Retinal pigment epithelial cell (primary cell): ENCODE measurements around the gene TCERG1L.

ENCODE experiments used
- DNase-seq: peaks from one replicate; pipeline ENCODE4 v3.0.0-alpha.2; 2010; ENCODE audit warnings: low read depth
- H3K4me3 ChIP-seq: 2 replicates; pipeline ENCODE4 v1.5.1; 2011; ENCODE audit warnings: mild to moderate bottlenecking, low read length, control low read depth, moderate library complexity
- CTCF ChIP-seq: conservative IDR thresholded peaks from 2 replicates; pipeline ENCODE4 v1.5.1; 2011; ENCODE audit warnings: low read depth, low read length, control low read depth, inconsistent platforms

TCERG1L gene

GRCh38 chr10:131205556-131205955, 106.0 kb downstream of the TCERG1L start:
- TF ChIP-seq CTCF: no peak
- DNase-seq: no peak
- no peak overlapping the region for H3K4me3 ChIP-seq

- no peak for TF ChIP-seq CTCF
- no peak overlapping the region for H3K4me3 ChIP-seq
- no peak for DNase-seq
Measured at GRCh38 chr10:131204406-131205152, 106.9 kb downstream of the TCERG1L start.

- no peak for DNase-seq
Measured at GRCh38 chr10:131203456-131204357, 107.8 kb downstream of the TCERG1L start.

GRCh38 chr10:131202990-131203389, 108.5 kb downstream of the TCERG1L start:
- no peak for TF ChIP-seq CTCF
- DNase-seq: no peak
- H3K4me3 ChIP-seq: no peak overlapping the region

More at GRCh38 chr10:131203456-131204357, 107.8 kb downstream of the TCERG1L start:
- H3K4me3 ChIP-seq: no peak overlapping the region
- TF ChIP-seq CTCF: no peak

GRCh38 chr10:131201741-131202515, 109.6 kb downstream of the TCERG1L start:
- no peak for TF ChIP-seq CTCF
- DNase-seq: no peak
- H3K4me3 ChIP-seq: no peak overlapping the region

GRCh38 chr10:131200856-131201470, 110.6 kb downstream of the TCERG1L start:
- no peak for DNase-seq
- no peak for TF ChIP-seq CTCF
- H3K4me3 ChIP-seq: no peak overlapping the region
